ENCODE results near the gene MMEL1.

The MMEL1 gene

GRCh38 chr1:2567083-2567679 lies 65.6 kb downstream of the MMEL1 start:
- TF ChIP-seq CTCF (IDR thresholded peaks at IDR 0.05) = no peak

GRCh38 chr1:2566101-2567045 lies 66.4 kb downstream of the MMEL1 start:
- TF ChIP-seq CTCF (IDR thresholded peaks at IDR 0.05) = no peak

DNA sequence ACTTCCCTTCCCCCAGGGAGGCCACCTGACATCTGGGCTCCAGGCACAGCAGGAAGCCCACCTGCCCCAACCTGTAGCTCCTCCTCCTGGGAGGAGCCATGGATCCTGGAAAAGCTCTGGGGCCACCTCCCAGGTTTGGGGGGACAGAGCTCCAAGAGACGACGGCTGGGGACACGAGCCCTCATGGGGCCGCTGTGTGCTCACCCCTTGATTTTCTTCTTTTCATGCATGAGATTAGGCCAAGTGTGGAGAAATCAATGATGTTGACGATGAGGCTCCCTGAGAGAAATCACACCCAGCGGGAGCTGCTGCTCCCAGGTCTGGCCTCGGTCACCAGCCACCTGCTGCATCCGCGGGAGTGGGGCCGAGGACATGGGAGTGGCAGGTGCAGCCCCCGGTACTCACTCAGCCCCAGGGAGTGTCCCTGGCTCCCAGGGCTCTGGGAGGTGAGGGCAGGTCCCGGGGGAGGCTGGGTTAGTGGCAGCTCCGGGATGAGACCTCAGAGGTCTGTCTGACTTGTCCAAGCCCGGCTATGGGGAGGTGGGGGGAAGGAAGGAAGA lies 67.9 kb downstream of the MMEL1 start:
- no peak for TF ChIP-seq CTCF (IDR thresholded peaks at IDR 0.05)

GRCh38 chr1:2564006-2564814 lies 68.6 kb downstream of the MMEL1 start:
- no peak for TF ChIP-seq CTCF (IDR thresholded peaks at IDR 0.05)

DNA sequence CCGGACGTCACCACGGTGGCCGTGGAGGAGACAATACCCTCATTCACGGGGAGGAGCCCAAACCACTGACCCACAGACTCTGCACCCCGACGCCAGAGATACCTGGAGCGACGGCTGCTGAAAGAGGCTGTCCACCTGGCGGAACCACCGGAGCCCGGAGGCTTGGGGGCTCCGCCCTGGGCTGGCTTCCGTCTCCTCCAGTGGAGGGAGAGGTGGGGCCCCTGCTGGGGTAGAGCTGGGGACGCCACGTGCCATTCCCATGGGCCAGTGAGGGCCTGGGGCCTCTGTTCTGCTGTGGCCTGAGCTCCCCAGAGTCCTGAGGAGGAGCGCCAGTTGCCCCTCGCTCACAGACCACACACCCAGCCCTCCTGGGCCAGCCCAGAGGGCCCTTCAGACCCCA lies 69.6 kb downstream of the MMEL1 start:
- no peak for TF ChIP-seq CTCF (IDR thresholded peaks at IDR 0.05)

DNA sequence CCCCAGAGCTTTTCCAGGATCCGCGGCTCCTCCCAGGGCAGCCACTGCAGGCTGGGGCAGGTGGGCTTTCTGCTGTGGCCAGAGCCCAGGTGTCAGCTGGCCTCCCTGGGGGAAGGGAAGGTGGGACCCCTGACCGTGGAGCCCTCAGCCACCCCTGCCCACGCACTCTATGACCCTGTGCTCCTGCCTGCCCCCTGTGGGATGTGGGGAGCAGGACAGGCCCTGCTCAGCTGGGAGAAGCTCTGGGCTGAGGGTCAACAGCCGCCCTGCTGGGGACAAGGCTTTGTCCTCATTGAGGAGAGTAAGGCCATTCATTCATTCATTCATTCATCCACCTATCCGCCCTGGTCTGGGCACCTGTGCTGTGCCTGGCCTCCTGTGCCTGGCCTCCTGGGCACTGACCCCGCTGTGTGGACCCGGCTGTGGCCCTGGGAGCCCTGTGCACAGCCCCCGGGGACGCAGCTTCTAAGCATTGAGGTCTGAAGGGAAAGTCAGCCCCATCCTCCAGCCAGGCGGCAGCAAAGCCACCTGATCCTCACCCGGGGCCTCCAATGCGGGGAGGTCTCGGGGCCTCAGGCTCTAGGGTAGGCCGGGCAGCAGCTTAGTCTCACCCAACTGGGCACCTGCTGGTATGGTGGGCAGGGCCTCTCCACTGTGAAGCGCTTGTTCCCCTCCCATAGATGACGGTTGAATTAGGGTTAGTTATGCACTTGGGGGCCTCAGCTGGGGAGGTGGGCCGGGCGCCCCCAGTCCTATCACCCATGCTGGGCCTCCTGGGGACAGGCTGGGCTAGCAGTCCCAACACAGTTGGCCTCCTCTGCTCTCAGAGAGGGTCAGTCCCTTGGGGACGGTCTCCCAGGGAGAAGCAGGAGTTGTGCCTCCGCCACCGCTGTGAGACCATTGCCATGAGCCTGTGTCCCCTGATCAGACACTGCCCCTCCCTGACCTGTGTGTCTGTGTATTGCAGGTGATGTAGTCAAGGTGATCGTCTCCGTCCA lies 70.6 kb downstream of the MMEL1 start:
- peak; percentile 37 for TF ChIP-seq CTCF (IDR thresholded peaks at IDR 0.05)
